ENCODE measurements around the gene RPL28.

- TF ChIP-seq, protein P1, sequence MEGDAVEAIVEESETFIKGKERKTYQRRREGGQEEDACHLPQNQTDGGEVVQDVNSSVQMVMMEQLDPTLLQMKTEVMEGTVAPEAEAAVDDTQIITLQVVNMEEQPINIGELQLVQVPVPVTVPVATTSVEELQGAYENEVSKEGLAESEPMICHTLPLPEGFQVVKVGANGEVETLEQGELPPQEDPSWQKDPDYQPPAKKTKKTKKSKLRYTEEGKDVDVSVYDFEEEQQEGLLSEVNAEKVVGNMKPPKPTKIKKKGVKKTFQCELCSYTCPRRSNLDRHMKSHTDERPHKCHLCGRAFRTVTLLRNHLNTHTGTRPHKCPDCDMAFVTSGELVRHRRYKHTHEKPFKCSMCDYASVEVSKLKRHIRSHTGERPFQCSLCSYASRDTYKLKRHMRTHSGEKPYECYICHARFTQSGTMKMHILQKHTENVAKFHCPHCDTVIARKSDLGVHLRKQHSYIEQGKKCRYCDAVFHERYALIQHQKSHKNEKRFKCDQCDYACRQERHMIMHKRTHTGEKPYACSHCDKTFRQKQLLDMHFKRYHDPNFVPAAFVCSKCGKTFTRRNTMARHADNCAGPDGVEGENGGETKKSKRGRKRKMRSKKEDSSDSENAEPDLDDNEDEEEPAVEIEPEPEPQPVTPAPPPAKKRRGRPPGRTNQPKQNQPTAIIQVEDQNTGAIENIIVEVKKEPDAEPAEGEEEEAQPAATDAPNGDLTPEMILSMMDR (IDR thresholded peaks at IDR 0.05), result no peak
- no peak for TF ChIP-seq POLR2A (IDR thresholded peaks at IDR 0.05)
Measured at GRCh38 chr19:55442372-55442961, 56.7 kb downstream of the RPL28 start.
